CD4-positive, alpha-beta T cell (primary cell): ENCODE data around the gene HS3ST4. TPM values are rescaled to one million over a fixed set of nuclear protein-coding genes. Genes with fewer than 3 reads are reported as not detected.

ENCODE experiments used
- ATAC-seq: fragments of 200-7000 bp; cut with Tn5 transposase; one replicate; pipeline ENCODE4 v1.10.0; 2022; ENCODE audit warnings: mild to moderate bottlenecking; ENCODE audit not compliant: poor library complexity
- CTCF ChIA-PET: fragments of 350-600 bp; sonication (Branson Sonifier 250); formaldehyde crosslinking; loops from one replicate; lab custom pipeline; 2021; ENCODE audit warnings: antibody characterized with exemption, inconsistent platforms; lab: Charles Lee
- POLR2A ChIA-PET: fragments of 350-600 bp; sonication (Branson Sonifier 250); formaldehyde crosslinking; loops from one replicate; lab custom pipeline; 2021; ENCODE audit warnings: antibody characterized with exemption, inconsistent platforms; lab: Charles Lee
- DNase-seq, 14 experiments: peaks; one replicate each; pipeline ENCODE4 v3.0.0-alpha.2; 2013 to 2020; ENCODE audit warnings: mixed read lengths in 2 of 14
- H3K27ac ChIP-seq, 2 donors: one replicate each; pipeline versions ENCODE4 v1.5.1 to v1.7.0; 2013; ENCODE audit warnings: low read length in 2 of 2, low read depth in 1 of 2, mild to moderate bottlenecking in 1 of 2
- H3K27me3 ChIP-seq, 2 experiments: 1 replicate in 1 of 2; 2 replicates in 1 of 2; pipeline versions ENCODE4 v1.6.1 to v1.7.0; 2013; ENCODE audit warnings: low read length in 2 of 2, control low read depth in 1 of 2, mild to moderate bottlenecking in 1 of 2, moderate library complexity in 1 of 2; ENCODE audit not compliant: insufficient read depth in 2 of 2, control insufficient read depth in 1 of 2
- H3K36me3 ChIP-seq: one replicate; pipeline ENCODE4 v1.6.1; 2013; ENCODE audit warnings: low read length, control low read depth; ENCODE audit not compliant: insufficient read depth
- H3K4me1 ChIP-seq: one replicate; pipeline ENCODE4 v1.6.1; 2013; ENCODE audit warnings: low read length, control low read depth; ENCODE audit not compliant: insufficient read depth
- H3K4me3 ChIP-seq: one replicate; pipeline ENCODE4 v1.5.1; 2013; ENCODE audit warnings: mild to moderate bottlenecking, low read length, moderate library complexity
- H3K9me3 ChIP-seq, 2 experiments: 1 replicate in 1 of 2; 2 replicates in 1 of 2; pipeline versions ENCODE4 v1.6.1 to v1.7.0; 2013; ENCODE audit warnings: low read length in 2 of 2, mild to moderate bottlenecking in 2 of 2, control low read depth in 1 of 2, moderate library complexity in 1 of 2; ENCODE audit not compliant: control insufficient read depth in 1 of 2, insufficient read depth in 1 of 2
- H3K27ac Mint-ChIP-seq: one replicate; pipeline ENCODE4 v1.8.0; 2020; ENCODE audit warnings: mixed read lengths
- H3K27me3 Mint-ChIP-seq: one replicate; pipeline ENCODE4 v1.8.0; 2021; ENCODE audit warnings: mixed read lengths
- H3K36me3 Mint-ChIP-seq: one replicate; pipeline ENCODE4 v1.8.0; 2021; ENCODE audit warnings: low read depth, mixed read lengths
- H3K4me1 Mint-ChIP-seq: one replicate; pipeline ENCODE4 v1.8.0; 2021; ENCODE audit warnings: low read depth, mixed read lengths
- H3K4me3 Mint-ChIP-seq: one replicate; pipeline ENCODE4 v1.8.0; 2020; ENCODE audit warnings: mild to moderate bottlenecking, mixed read lengths
- H3K9me3 Mint-ChIP-seq: one replicate; pipeline ENCODE4 v1.8.0; 2020; ENCODE audit warnings: mixed read lengths
- intact Hi-C, 2 experiments: fragments of 100-400 bp; cut with DNase I in 1 of 2; cut with micrococcal nuclease in 1 of 2; formaldehyde crosslinking; loops; one replicate each; pipeline versions ENCODE4 v1.15.1 to v1.9.0; 2023 to 2025; cut with DNase I, micrococcal nuclease
- total RNA-seq, 174 experiments: library from RNA in 2 of 174; stranded (reverse) in 2 of 174; gene quantifications; one replicate each; pipeline ENCODE4 v1.2.3 and lab custom pipeline; 2021 to 2026
- TF ChIP-seq, protein P1 (sequence below): fragments of 200-600 bp; IDR thresholded peaks from one replicate; pipeline ENCODE4 v1.8.0; 2022; ENCODE audit warnings: antibody characterized with exemption, mild to moderate bottlenecking

Gene HS3ST4
- total RNA-seq, 2 experiments from 2014 or later, result not detected

DNA sequence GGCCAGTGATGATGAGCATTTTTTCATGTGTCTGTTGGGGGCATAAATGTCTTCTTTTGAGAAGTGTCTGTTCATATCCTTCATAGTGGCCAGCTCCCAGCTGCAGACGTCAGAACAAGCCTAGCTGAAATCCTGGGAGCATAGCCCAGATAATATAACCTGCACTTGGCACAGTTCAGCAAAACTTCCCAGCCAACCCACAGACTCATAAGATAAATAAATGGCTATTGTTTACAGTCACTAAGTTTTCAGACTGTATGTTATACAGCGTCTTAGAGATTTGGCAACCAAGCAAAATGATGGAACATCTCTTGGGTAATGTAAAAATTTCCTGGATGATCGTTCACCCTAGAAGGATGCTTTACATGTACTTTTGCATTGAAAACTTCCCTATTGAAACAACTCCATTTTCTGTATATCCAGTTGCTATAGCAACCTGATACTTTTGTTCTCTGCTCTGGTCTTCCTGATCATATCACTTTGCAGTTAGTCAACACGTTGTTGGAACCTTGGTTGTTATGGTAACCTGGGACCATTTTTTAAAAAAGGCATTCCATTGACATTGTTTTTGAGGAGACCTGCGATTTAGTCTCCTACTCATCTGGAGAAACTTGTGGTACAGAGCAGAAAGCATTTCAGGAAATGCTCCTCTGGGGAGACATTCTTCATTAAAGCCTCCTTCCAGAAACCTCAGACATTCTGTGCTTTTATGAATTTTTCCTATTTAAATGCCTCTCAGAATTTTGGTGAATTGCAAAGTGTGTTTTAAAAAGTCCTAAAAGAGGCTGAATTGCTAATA is 378.7 kb downstream of the HS3ST4 start:
- ATAC-seq, result no peak

DNA sequence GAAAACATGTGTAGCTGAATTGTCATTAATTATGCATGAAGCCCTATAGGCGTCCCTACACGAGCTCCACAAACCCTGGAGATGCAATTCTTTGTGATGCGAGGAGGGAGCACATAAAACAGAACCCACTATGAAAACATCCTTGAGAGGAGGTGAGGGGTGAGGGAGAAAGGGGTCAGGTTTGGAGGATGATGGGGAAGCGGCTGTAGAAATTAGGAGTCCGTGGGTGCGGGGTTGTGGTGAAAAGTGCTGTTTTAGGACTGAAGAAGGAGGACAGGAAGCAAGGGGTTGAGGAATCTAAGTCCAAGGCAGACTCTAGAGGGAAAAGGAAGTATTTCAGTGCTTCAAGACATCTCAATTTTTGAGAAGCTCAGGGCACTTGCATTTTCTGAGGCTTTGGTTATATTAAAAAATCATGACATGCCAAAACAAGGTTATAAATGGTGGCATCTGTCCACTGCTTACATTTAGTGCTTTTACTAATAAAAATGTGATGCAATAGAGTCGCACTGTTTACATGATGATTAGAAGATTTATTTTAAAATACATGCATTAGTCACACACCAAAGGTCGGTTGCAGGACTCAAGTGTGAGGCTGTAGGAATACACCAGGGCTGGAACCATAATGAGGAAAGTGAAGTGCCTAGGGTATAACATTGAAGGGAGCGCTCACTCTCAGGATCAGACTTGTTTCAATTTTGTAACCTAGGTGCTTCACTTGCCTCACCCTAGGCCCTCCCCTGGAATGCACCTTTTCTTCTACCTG is 379.5 kb downstream of the HS3ST4 start:
- H3K27me3 ChIP-seq, result peaks cover 0 to 6% of the 10 kb centered on the region in 2 experiments
- Mint-ChIP-seq H3K27ac (no peak overlapping the region), H3K36me3 (no peaks in the 10 kb centered on the region), H3K4me1 (no peaks in the 10 kb centered on the region), H3K4me3 (no peak overlapping the region), H3K9me3 (no peaks in the 10 kb centered on the region), H3K27me3 (peaks cover 23% of the 10 kb centered on the region)
- ATAC-seq, result no peak
- H3K27ac ChIP-seq, result no peak overlapping the region
- H3K9me3 ChIP-seq, result no peaks in the 10 kb centered on the region
- no peak for DNase-seq
- intact Hi-C loops, result no loop called here
- ChIA-PET CTCF (no interaction called here), POLR2A (no interaction called here)
- TF ChIP-seq, protein P1, sequence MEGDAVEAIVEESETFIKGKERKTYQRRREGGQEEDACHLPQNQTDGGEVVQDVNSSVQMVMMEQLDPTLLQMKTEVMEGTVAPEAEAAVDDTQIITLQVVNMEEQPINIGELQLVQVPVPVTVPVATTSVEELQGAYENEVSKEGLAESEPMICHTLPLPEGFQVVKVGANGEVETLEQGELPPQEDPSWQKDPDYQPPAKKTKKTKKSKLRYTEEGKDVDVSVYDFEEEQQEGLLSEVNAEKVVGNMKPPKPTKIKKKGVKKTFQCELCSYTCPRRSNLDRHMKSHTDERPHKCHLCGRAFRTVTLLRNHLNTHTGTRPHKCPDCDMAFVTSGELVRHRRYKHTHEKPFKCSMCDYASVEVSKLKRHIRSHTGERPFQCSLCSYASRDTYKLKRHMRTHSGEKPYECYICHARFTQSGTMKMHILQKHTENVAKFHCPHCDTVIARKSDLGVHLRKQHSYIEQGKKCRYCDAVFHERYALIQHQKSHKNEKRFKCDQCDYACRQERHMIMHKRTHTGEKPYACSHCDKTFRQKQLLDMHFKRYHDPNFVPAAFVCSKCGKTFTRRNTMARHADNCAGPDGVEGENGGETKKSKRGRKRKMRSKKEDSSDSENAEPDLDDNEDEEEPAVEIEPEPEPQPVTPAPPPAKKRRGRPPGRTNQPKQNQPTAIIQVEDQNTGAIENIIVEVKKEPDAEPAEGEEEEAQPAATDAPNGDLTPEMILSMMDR, result no peak
- no peaks in the 10 kb centered on the region for H3K36me3 ChIP-seq
- H3K4me3 ChIP-seq, result no peak overlapping the region
- no peaks in the 10 kb centered on the region for H3K4me1 ChIP-seq

More for the DNA sequence above, 378.7 kb downstream of the HS3ST4 start:
- Mint-ChIP-seq H3K4me3 (no peak overlapping the region), H3K9me3 (no peaks in the 10 kb centered on the region), H3K27ac (no peak overlapping the region), H3K36me3 (no peaks in the 10 kb centered on the region), H3K4me1 (no peaks in the 10 kb centered on the region), H3K27me3 (peaks cover 23% of the 10 kb centered on the region)
- DNase-seq, result no peak
- intact Hi-C loops, result no loop called here
- Histone ChIP-seq H3K27ac (no peak overlapping the region), H3K4me3 (no peak overlapping the region), H3K9me3 (no peaks in the 10 kb centered on the region), H3K4me1 (no peaks in the 10 kb centered on the region), H3K27me3 (peaks cover 0 to 6% of the 10 kb centered on the region in 2 experiments), H3K36me3 (no peaks in the 10 kb centered on the region)
- POLR2A ChIA-PET, result no interaction called here
- TF ChIP-seq, protein P1, result no peak
- CTCF ChIA-PET, result no interaction called here

DNA sequence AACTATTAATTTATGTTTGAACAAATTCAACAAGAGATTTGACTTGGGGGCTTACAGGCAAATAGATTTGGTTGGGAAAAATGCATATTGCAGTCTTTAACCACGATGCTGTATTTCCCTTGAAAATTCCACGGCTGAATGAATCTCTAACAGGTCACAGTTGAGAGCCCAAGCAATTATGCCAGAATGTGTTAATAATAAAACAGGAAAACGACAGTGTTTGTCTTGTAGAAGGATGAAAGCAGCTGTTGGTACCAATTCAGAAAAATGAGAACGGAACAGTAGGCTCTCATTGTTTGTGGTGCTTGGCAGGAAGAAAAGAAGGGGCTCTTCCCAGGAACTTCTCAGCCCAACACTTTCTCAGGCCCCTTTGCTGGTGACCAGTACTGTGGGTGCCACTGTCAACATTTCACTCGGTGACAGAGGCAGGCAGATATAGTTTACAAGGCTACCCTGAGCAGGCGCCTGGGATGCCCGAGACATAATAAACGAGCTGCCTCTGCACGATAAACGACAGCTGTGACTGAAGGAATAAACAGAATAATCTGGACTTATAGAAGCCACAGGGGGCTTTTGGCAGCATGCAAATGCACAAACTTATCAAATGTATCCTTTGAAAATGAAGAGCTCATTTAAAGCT is 387.1 kb downstream of the HS3ST4 start:
- Mint-ChIP-seq H3K4me1 (no peaks in the 10 kb centered on the region), H3K9me3 (no peaks in the 10 kb centered on the region), H3K27me3 (peaks cover 10% of the 10 kb centered on the region), H3K27ac (no peak overlapping the region), H3K4me3 (no peak overlapping the region), H3K36me3 (no peaks in the 10 kb centered on the region)
- no peaks in the 10 kb centered on the region for H3K36me3 ChIP-seq
- no peak overlapping the region for H3K4me3 ChIP-seq
- no peaks in the 10 kb centered on the region for H3K27me3 ChIP-seq
- ATAC-seq (no peak), DNase-seq (no peak)
- ChIA-PET POLR2A (no interaction called here), CTCF (no interaction called here)
- H3K9me3 ChIP-seq, result peaks cover 0 to 3% of the 10 kb centered on the region in 2 experiments
- no peaks in the 10 kb centered on the region for H3K4me1 ChIP-seq
- intact Hi-C loops, result no loop called here
- TF ChIP-seq, protein P1, result no peak
- H3K27ac ChIP-seq, result no peak overlapping the region
